ENCODE results near the gene RASGRF2. TPM values are rescaled to one million over a fixed set of nuclear protein-coding genes. Genes with fewer than 3 reads are reported as not detected.
"Not testable (repeated sequence)": the region's sequence is repeated elsewhere in the genome, so short reads cannot be mapped to it uniquely, and the experiment has no call there.

The RASGRF2 gene
- total RNA-seq, 4 donors from 2014 or later = 13.0 to 45.9 (median 20.0) TPM

DNA sequence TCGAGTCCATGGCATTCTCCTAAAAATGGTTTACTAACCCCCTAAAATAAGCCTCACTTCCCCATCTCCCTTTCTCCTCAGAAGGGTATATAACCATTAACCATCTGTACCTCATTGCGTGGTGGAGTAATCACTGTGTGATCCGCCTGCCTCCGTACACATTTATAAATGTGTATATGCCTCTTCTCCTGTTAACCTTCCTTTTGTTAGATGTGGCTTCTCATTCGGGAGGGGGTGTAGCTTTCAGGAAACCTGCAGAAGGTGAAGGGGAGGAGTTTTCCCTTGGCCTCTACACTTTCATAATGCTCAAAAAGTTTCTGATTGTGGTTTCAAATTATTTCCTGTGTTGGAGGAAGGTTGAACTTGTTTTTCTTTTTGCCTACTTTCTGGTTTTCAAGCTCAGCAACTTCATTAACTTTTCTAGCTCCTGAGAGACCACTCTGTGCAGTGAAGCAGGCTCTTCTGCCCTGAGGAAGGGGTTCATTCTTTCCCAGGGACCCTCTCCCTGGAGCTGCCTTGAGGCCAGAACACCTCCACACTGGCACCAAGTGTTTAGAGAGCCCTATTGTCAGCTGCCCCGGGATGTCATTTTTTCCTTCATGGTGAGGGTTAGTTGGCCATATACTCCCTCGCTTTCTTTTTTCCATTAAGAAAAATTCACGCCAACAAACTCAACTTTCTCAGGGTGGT, 46.9 kb downstream of the RASGRF2 start:
- ATAC-seq (ENCODE audit: low FRiP score) (no peak), DNase-seq (ENCODE audit: low spot score) (no peak)
- TF ChIP-seq, protein P1, sequence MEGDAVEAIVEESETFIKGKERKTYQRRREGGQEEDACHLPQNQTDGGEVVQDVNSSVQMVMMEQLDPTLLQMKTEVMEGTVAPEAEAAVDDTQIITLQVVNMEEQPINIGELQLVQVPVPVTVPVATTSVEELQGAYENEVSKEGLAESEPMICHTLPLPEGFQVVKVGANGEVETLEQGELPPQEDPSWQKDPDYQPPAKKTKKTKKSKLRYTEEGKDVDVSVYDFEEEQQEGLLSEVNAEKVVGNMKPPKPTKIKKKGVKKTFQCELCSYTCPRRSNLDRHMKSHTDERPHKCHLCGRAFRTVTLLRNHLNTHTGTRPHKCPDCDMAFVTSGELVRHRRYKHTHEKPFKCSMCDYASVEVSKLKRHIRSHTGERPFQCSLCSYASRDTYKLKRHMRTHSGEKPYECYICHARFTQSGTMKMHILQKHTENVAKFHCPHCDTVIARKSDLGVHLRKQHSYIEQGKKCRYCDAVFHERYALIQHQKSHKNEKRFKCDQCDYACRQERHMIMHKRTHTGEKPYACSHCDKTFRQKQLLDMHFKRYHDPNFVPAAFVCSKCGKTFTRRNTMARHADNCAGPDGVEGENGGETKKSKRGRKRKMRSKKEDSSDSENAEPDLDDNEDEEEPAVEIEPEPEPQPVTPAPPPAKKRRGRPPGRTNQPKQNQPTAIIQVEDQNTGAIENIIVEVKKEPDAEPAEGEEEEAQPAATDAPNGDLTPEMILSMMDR (IDR thresholded peaks at IDR 0.05) = no peak

DNA sequence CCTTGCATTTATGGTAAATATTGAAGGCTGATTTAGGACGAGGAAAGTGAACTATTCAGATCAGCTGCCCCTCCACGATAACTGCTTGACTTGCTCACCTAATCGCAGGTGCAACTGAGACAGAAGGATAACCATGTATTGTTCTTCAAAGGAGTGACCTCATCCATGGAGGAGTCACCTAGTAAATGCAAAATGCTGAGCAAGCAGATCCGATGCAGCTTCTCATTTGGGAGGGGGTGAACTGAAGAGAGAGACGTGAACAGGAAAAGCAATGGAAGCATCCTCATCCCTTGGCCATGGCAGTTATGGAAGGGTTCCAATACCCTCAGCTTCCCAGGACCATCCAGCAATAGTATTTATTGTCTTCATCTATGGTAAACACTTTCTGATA, 47.5 kb downstream of the RASGRF2 start:
- no peak for DNase-seq (ENCODE audit: low spot score)
- no peak for ATAC-seq (ENCODE audit: low FRiP score)
- TF ChIP-seq, protein P1 (IDR thresholded peaks at IDR 0.05) = no peak

DNA sequence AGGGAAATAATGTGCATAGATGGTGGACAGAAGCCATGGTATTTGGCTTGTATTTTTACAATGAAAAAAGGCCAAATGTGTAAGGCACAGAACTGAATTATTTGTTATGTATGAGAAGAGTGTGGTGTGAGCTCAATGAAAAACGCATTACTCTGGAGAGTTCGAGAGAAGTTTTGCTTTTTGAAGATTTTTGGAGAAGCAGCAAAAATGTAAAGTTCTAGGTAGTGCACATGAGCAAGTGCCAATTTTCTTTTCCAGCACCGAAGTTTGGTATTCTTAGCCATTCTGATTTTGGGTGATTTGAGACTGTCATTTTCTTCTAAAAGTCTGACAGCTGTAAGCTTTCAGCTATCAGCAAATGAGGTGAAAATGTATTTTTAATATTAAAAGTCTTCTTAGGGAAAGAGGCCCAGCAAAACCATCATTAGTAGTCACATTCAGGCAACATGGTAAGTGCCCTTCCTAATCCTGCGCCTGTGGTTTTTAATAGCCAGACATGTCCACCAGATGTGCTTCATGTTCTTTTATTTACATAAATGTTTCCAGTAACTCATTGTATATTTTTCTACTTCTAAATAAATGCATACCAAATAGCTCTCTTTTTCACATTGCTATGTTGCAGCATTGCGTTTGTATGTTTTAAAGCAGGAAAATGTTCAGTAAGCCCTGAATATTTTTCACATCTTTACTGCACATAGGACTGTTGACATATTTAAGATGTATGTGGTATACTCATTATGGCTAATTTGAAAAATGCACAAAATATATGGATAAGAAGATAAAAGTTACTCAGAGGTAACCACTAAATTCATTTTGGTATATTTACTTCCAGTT, 50.4 kb downstream of the RASGRF2 start:
- ATAC-seq (ENCODE audit: low FRiP score) (no peak), DNase-seq (ENCODE audit: low spot score) (no peak)
- TF ChIP-seq, protein P1 (IDR thresholded peaks at IDR 0.05) = no peak

DNA sequence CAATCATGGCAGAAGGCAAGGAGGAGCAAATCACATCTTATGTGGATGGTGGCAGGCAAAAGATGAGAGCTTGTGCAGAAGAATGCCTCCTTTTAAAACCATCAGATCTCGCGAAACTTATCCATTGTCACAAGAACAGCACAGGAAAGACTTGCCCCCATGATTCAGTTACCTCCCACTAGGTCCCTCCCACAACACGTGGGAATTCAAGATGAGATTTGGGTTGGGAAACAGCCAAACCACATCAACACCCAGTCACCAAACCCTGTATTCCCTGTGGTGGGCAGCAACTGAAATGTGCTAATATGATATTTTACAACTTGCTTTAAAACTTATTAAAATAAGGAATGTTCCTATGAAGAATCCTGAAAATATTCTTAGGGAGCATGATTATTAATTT, 54.2 kb downstream of the RASGRF2 start:
- DNase-seq (ENCODE audit: low spot score) (no peak), ATAC-seq (ENCODE audit: low FRiP score) (no peak)
- TF ChIP-seq, protein P1 (IDR thresholded peaks at IDR 0.05) = no peak

DNA sequence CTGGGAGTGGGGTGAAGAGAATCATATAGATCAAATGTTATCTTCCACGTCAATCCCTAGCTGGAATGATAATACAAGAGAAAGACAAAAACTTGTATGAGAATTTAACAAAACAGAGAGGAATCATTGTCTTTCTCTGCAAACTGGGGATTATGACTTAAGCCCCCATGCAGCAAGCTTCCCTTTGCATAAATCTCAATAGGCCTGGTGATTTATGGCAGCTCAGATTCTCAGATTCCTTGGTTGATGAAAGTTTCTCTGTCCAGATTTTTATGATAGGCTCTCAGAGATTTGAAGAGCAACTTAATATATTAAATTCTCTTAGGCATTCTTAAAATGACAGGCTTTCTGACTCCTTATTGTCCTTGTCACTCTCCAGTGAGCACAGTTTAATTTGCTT, 56.0 kb downstream of the RASGRF2 start:
- no peak for ATAC-seq (ENCODE audit: low FRiP score)

DNA sequence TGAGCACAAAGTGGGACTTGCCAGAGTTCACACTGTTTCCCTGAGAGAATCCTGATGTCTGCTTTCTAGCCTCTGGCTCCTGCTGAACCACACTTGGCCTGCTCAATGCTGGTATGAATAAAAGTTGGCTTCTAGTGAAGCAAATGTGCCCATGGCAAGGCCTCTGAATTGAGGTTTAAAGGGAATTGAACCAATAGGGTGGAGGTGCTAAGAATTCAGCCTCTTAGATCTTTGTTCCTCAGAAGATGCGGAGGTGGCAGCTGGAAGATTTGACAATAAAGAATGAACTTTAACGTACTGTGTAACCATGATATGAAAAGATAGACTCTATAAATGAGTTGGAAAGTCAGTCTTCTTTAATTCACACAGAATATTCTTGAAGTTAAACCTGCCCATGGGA, 57.2 kb downstream of the RASGRF2 start:
- no peak for ATAC-seq (ENCODE audit: low FRiP score)
- TF ChIP-seq, protein P1 (IDR thresholded peaks at IDR 0.05) = no peak
- no peak for DNase-seq (ENCODE audit: low spot score)

More for the DNA sequence above, 56.0 kb downstream of the RASGRF2 start:
- TF ChIP-seq, protein P1 (IDR thresholded peaks at IDR 0.05) = no peak
- DNase-seq (ENCODE audit: low spot score) = no peak

DNA sequence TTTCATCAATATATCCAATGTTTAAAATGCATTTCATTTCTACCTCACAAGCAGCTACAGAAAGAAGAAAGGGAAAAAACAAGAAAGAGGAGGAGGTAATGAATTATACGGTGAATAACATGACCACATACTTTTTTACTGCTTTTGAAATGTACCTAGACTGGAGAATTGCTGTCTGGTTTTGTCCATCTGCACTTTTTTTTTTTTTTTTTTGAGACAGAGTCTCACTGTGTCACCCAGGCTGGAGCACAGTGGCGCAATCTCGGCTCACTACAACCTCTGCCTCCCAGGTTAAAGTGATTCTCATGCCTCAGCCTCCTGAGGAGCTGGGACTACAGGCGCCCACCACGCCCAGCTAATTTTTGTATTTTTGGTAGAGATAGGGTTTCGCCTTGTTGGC, 58.4 kb downstream of the RASGRF2 start:
- not testable (repeated sequence) for ATAC-seq (ENCODE audit: low FRiP score); DNase-seq (ENCODE audit: low spot score)

Data from omental fat pad (tissue), 4 donors.